Left ventricle myocardium inferior (tissue), 1 donor: Measurements from ENCODE around the gene HCN2. TPM values are rescaled to one million over a fixed set of nuclear protein-coding genes. Genes with fewer than 3 reads are reported as not detected.

ENCODE experiments used
- DNase-seq: peaks from one replicate; pipeline ENCODE4 v3.0.0-alpha.2; 2020
- H3K27ac ChIP-seq: fragments of 200-600 bp; replicated peaks from 2 replicates; pipeline ENCODE4 v1.8.0; 2021
- H3K27me3 ChIP-seq: fragments of 200-600 bp; 2 replicates; pipeline ENCODE4 v1.8.0; 2021; ENCODE audit warnings: low read depth
- H3K36me3 ChIP-seq: fragments of 200-600 bp; 2 replicates; pipeline ENCODE4 v1.8.0; 2021
- H3K4me1 ChIP-seq: fragments of 200-600 bp; 2 replicates; pipeline ENCODE4 v1.8.0; 2021
- H3K4me3 ChIP-seq: fragments of 200-600 bp; 2 replicates; pipeline ENCODE4 v1.8.0; 2021; ENCODE audit warnings: mild to moderate bottlenecking, moderate library complexity
- H3K9me3 ChIP-seq: fragments of 200-600 bp; replicated peaks from 2 replicates; pipeline ENCODE4 v1.8.0; 2021
- CTCF ChIP-seq: fragments of 200-600 bp; IDR thresholded peaks from 2 replicates; pipeline ENCODE4 v1.8.0; 2021; ENCODE audit warnings: antibody characterized with exemption, mild to moderate bottlenecking, borderline replicate concordance
- intact Hi-C: fragments of 100-400 bp; cut with micrococcal nuclease; formaldehyde crosslinking; loops from one replicate; pipeline ENCODE4 v1.11.0; 2022
- total RNA-seq: library from RNA; stranded (reverse); fragmentation: NEBNext Ultra II Directional; extraction: Animal tissue kit (Norgen Biotek cat#: 25700); gene quantifications from one replicate; pipeline ENCODE4 v1.2.1, GENCODE V29; 2021
- donor health status: DM: no; HTN: yes; CAD: no; lungs with severe emphysema.

Gene HCN2
- total RNA-seq, 1 donor from 2014 or later = 21.9 TPM

- H3K9me3 ChIP-seq = no peaks in the 10 kb centered on the region
- H3K27ac ChIP-seq = no peak overlapping the region
- TF ChIP-seq CTCF = no peak
- H3K36me3 ChIP-seq = peaks cover 75% of the 10 kb centered on the region
- H3K27me3 ChIP-seq = no peaks in the 10 kb centered on the region
- peaks cover 14% of the 10 kb centered on the region for H3K4me1 ChIP-seq
- DNase-seq = no peak
- no peak overlapping the region for H3K4me3 ChIP-seq
- intact Hi-C loops = no loop called here
These were observed 62.3 kb downstream of the HCN2 start for GRCh38 chr19:651991-652390.

GRCh38 chr19:652467-653389 is 63.0 kb downstream of the HCN2 start:
- no peak for TF ChIP-seq CTCF
- intact Hi-C loops = no loop called here
- no peak overlapping the region for H3K4me3 ChIP-seq
- H3K27me3 ChIP-seq = no peaks in the 10 kb centered on the region
- no peak overlapping the region for H3K27ac ChIP-seq
- H3K4me1 ChIP-seq = peaks cover 21% of the 10 kb centered on the region
- DNase-seq = no peak
- peaks cover 68% of the 10 kb centered on the region for H3K36me3 ChIP-seq
- no peaks in the 10 kb centered on the region for H3K9me3 ChIP-seq

GRCh38 chr19:653425-653824 is 63.7 kb downstream of the HCN2 start:
- H3K4me3 ChIP-seq = no peak overlapping the region
- no peak for TF ChIP-seq CTCF
- DNase-seq = no peak
- H3K36me3 ChIP-seq = peaks cover 61% of the 10 kb centered on the region
- no peaks in the 10 kb centered on the region for H3K27me3 ChIP-seq
- no peak overlapping the region for H3K27ac ChIP-seq
- H3K4me1 ChIP-seq = peaks cover 28% of the 10 kb centered on the region
- intact Hi-C loops = no loop called here
- H3K9me3 ChIP-seq = no peaks in the 10 kb centered on the region

- peaks cover 51% of the 10 kb centered on the region for H3K4me1 ChIP-seq
- no peaks in the 10 kb centered on the region for H3K27me3 ChIP-seq
- no peak for DNase-seq
- no peak overlapping the region for H3K4me3 ChIP-seq
- TF ChIP-seq CTCF = no peak
- H3K9me3 ChIP-seq = no peaks in the 10 kb centered on the region
- H3K27ac ChIP-seq = no peak overlapping the region
- peaks cover 38% of the 10 kb centered on the region for H3K36me3 ChIP-seq
- intact Hi-C loops = no loop called here
These were observed 66.0 kb downstream of the HCN2 start for GRCh38 chr19:655691-656090.

GRCh38 chr19:656751-657559 is 67.3 kb downstream of the HCN2 start:
- peaks cover 26% of the 10 kb centered on the region for H3K36me3 ChIP-seq
- no peaks in the 10 kb centered on the region for H3K9me3 ChIP-seq
- peaks cover 63% of the 10 kb centered on the region for H3K4me1 ChIP-seq
- DNase-seq = no peak
- intact Hi-C loops = no loop called here
- H3K27me3 ChIP-seq = no peaks in the 10 kb centered on the region
- H3K4me3 ChIP-seq = no peak overlapping the region
- no peak for TF ChIP-seq CTCF
- H3K27ac ChIP-seq = no peak overlapping the region
